ENCODE data around the gene GGCX. TPM values are rescaled to one million over a fixed set of nuclear protein-coding genes. Genes with fewer than 3 reads are reported as not detected.
A peak's percentile ranks its signal among the peaks of the same experiment; 100 is the strongest.

Gene GGCX
- total RNA-seq, 2 donors from 2014 or later: 17.8 to 52.7 TPM

DNA sequence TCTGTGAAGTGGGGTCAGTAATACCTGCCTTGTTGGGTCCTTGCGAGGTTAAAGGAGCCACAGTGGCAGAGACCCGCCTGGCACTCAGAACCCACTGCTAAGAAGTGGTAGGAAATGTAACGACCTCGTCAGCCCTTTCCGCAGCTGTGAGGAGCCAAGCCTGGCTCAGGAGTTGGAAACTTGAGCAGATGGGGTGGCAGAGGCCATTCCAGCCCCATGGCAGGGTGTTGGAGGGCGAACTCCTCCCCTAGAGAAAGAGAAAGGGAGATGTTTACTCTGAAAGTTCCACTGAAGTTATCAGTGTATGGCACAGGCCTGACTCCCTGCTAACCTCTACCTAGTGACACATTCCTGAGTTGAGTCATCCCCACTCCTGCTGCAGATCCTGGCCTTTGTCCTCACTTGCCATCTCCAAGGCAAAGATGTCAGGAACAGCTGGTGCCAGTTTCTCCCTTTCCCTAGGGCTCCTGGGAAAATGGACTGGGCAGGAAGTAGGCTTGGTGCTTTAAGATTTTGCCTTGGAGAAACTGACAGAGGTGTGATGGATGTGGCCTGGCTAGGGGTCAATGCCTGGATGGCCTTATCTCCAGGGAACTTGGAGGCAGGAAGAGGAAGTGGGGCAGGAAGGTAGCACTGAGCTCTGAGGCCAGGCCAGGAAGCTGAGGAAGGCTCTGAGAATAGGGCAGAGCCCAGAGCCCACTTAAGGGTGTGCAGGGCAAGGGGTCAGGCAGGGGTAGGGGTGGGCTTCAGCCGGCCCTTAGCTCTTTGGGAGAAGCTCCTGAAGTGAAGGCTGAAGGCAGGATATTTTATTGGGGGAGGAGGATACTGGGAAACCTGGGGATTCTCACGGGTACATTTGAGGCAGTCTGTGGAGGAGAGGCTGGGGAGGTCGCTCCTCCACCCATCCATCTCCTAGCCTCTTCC, 23.8 kb upstream of the GGCX start:
- intact Hi-C loops (cut with DNase I): no loop called here
- Histone ChIP-seq H3K36me3 (no peaks in the 10 kb centered on the region), H3K4me3 (peak overlapping the region; percentile 42 to 43), H3K27ac (peak overlapping the region; percentile 76 to 86), H3K9me3 (no peaks in the 10 kb centered on the region), H3K4me1 (replicated peaks) (peaks cover 10% of the 10 kb centered on the region), H3K27me3 (replicated peaks; ENCODE audit: insufficient read depth) (no peaks in the 10 kb centered on the region)
- TF ChIP-seq POLR2AphosphoS5 (IDR thresholded peaks at IDR 0.05) (peak; percentile 66), POLR2A (IDR thresholded peaks at IDR 0.05) (no peak)
- WGBS: 27% methylated on average over 9 of the region's 9 CpGs
- DNase-seq (ENCODE audit: low spot score): peak; percentile 56

DNA sequence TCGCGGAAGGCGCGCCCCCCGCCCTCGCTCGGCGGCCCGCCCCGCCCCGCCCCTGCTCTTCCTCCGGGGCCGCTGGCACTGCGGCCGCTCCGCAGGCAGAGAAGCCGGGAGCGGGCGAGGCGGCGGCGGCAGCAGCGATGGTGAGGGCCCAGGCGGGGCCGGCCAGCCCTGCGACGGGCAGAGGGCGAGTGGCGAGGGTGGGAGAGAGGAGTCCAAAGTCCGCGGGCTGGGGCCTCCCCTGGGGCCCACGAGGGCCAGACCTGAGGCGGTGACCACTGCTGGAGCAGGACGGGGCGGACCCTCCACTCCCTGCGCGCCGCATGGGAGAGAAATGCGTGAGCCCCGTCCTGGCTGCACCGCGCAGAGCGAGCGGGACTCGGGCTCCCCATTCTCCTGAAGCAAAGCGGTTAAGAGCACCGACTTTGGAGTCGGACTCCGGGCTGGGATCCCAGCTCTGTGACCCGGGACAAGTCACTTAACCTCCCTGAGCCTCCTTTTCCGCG, 23.1 kb upstream of the GGCX start, which contains the start of gene VAMP5:
TSS of gene VAMP5 (plus strand) at position 78 of the 503 bp plus-strand sequence. CDS start at position 138, 60 bp downstream.
- intact Hi-C loops (cut with DNase I): no loop called here
- Histone ChIP-seq H3K27ac (peak within 1 kb of the TSS; percentile 76 to 86), H3K4me3 (peak within 1 kb of the TSS; percentile 42 to 43), H3K9me3 (no peaks in the 10 kb centered on the region), H3K36me3 (no peaks in the 10 kb centered on the region), H3K4me1 (replicated peaks) (peaks cover 13% of the 10 kb centered on the region), H3K27me3 (replicated peaks; ENCODE audit: insufficient read depth) (no peaks in the 10 kb centered on the region)
- WGBS: 17% methylated on average over 25 of the region's 52 CpGs
- DNase-seq (ENCODE audit: low spot score): no peak
- TF ChIP-seq POLR2A (IDR thresholded peaks at IDR 0.05): no peak

DNA sequence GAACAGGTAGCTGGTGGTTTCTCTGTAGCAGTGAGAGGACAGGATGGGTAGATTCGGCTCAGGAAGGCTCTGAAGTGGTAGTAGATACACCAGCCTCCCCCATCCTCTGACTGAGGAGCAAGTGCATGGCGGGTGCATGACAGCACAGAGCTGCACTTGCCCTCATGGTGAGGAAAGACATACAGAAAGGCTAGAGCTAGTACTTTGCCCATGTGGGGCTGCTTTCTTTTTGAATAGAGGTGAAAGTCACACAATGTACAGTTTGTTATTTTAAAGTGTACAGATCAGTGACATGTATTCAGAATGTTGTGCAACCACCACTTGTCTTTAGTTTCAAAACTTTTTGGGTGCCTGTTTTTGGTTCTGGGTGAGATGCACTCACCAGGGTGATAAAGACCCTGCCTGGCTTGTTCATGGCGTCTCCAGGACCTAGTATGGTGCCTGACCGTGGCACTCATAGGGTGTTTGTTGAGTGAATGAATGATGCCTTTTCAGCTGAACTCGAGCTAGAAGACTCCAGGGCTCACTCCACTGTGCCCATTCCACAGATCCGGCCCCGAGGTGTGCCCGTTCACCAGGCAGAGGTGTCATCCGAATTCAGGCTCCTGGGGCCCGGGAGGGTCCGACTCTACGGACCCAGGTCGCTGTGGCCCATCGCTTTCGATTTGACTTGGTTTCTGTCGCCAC, 22.5 kb upstream of the GGCX start:
- DNase-seq (ENCODE audit: low spot score): no peak
- H3K9me3 ChIP-seq: no peaks in the 10 kb centered on the region
- H3K27me3 ChIP-seq (replicated peaks; ENCODE audit: insufficient read depth): no peaks in the 10 kb centered on the region
- H3K27ac ChIP-seq: peak overlapping the region; percentile 76 to 86
- 27% methylated on average over 16 of the region's 16 CpGs for WGBS
- H3K36me3 ChIP-seq: no peaks in the 10 kb centered on the region
- peak overlapping the region; percentile 42 to 43 for H3K4me3 ChIP-seq
- intact Hi-C loops (cut with DNase I): no loop called here
- TF ChIP-seq POLR2A (IDR thresholded peaks at IDR 0.05) (no peak), POLR2AphosphoS5 (IDR thresholded peaks at IDR 0.05) (no peak)
- TF ChIP-seq, protein P1, sequence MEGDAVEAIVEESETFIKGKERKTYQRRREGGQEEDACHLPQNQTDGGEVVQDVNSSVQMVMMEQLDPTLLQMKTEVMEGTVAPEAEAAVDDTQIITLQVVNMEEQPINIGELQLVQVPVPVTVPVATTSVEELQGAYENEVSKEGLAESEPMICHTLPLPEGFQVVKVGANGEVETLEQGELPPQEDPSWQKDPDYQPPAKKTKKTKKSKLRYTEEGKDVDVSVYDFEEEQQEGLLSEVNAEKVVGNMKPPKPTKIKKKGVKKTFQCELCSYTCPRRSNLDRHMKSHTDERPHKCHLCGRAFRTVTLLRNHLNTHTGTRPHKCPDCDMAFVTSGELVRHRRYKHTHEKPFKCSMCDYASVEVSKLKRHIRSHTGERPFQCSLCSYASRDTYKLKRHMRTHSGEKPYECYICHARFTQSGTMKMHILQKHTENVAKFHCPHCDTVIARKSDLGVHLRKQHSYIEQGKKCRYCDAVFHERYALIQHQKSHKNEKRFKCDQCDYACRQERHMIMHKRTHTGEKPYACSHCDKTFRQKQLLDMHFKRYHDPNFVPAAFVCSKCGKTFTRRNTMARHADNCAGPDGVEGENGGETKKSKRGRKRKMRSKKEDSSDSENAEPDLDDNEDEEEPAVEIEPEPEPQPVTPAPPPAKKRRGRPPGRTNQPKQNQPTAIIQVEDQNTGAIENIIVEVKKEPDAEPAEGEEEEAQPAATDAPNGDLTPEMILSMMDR (IDR thresholded peaks at IDR 0.05): no peak
- H3K4me1 ChIP-seq (replicated peaks): peaks cover 17% of the 10 kb centered on the region

GRCh38 chr2:85582492-85582891, 21.2 kb upstream of the GGCX start:
- DNase-seq (ENCODE audit: low spot score): no peak
- Histone ChIP-seq H3K27me3 (replicated peaks; ENCODE audit: insufficient read depth) (no peaks in the 10 kb centered on the region), H3K4me1 (replicated peaks) (peaks cover 18% of the 10 kb centered on the region), H3K27ac (no peak overlapping the region), H3K36me3 (no peaks in the 10 kb centered on the region), H3K9me3 (no peaks in the 10 kb centered on the region), H3K4me3 (no peak overlapping the region)
- intact Hi-C loops (cut with DNase I): no loop called here
- TF ChIP-seq, protein P1 (IDR thresholded peaks at IDR 0.05): no peak
- TF ChIP-seq POLR2AphosphoS5 (IDR thresholded peaks at IDR 0.05) (no peak), POLR2A (IDR thresholded peaks at IDR 0.05) (no peak)
- 72% methylated on average over 1 of the region's 1 CpG for WGBS

DNA sequence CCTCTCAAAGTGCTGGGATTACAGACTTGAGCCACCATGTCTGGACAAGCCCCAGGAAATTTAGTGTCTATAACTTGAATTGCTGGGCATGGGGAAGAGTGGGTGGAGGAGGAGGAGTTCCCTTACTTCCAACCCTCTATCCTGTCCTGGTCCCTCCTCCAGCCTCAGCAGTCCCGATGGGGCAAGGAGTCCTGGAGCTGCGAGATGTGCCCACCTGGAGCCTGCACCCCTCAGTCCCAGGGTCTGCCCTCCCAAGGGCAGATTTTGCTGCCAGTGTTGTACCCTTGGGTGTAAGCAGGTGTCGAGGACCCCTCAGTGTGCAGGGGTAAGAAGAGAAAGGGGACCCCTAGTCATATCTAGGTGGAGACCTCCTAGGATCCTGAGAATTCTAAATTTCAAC, 18.9 kb upstream of the GGCX start:
- 81% methylated on average over 3 of the region's 3 CpGs for WGBS
- TF ChIP-seq POLR2AphosphoS5 (IDR thresholded peaks at IDR 0.05) (no peak), POLR2A (IDR thresholded peaks at IDR 0.05) (no peak)
- TF ChIP-seq, protein P1 (IDR thresholded peaks at IDR 0.05): no peak
- intact Hi-C loops (cut with DNase I): no loop called here
- Histone ChIP-seq H3K4me1 (replicated peaks) (peaks cover 18% of the 10 kb centered on the region), H3K9me3 (no peaks in the 10 kb centered on the region), H3K4me3 (no peak overlapping the region), H3K27ac (peak overlapping the region; percentile 78 to 92), H3K36me3 (no peaks in the 10 kb centered on the region), H3K27me3 (replicated peaks; ENCODE audit: insufficient read depth) (no peaks in the 10 kb centered on the region)
- no peak for DNase-seq (ENCODE audit: low spot score)

All from prostate gland (tissue), 2 donors.